GM19397 (cell line): ENCODE results near the gene RHCG.

ENCODE experiments used
- ATAC-seq: cut with Tn5 transposase; IDR thresholded peaks from one replicate; pipeline ENCODE4 v1.9.1; 2021; ENCODE audit warnings: mild to moderate bottlenecking, moderate library complexity; ENCODE audit not compliant: unreplicated experiment

RHCG gene

GRCh38 chr15:89446255-89446891 lies 50.0 kb downstream of the RHCG start:
- no peak for ATAC-seq

- ATAC-seq, result no peak
Measured at GRCh38 chr15:89445518-89445917, 50.9 kb downstream of the RHCG start.

- no peak for ATAC-seq
Measured at GRCh38 chr15:89444241-89445225, 51.9 kb downstream of the RHCG start.

GRCh38 chr15:89443581-89443980 lies 52.8 kb downstream of the RHCG start:
- no peak for ATAC-seq

GRCh38 chr15:89442671-89443307 lies 53.6 kb downstream of the RHCG start:
- ATAC-seq, result no peak

GRCh38 chr15:89442155-89442554 lies 54.2 kb downstream of the RHCG start:
- ATAC-seq, result no peak

GRCh38 chr15:89441295-89441812 lies 55.0 kb downstream of the RHCG start:
- peak; percentile 91 for ATAC-seq

GRCh38 chr15:89439764-89440163 lies 56.6 kb downstream of the RHCG start:
- ATAC-seq, result no peak

GRCh38 chr15:89436560-89437311 lies 59.6 kb downstream of the RHCG start:
- ATAC-seq, result no peak

- no peak for ATAC-seq
Measured at GRCh38 chr15:89435362-89435761, 61.0 kb downstream of the RHCG start.

GRCh38 chr15:89433686-89434085 lies 62.7 kb downstream of the RHCG start:
- no peak for ATAC-seq

GRCh38 chr15:89430530-89431341 lies 65.6 kb downstream of the RHCG start:
- peak; percentile 87 for ATAC-seq

- ATAC-seq, result no peak
Measured at GRCh38 chr15:89429986-89430385, 66.4 kb downstream of the RHCG start.

- no peak for ATAC-seq
Measured at GRCh38 chr15:89429023-89429422, 67.4 kb downstream of the RHCG start.

GRCh38 chr15:89428246-89428645 lies 68.1 kb downstream of the RHCG start:
- ATAC-seq, result no peak

GRCh38 chr15:89426500-89426899 lies 69.9 kb downstream of the RHCG start:
- ATAC-seq, result no peak

- no peak for ATAC-seq
Measured at GRCh38 chr15:89423981-89424380, 72.4 kb downstream of the RHCG start.
